NT2/D1 (cell line): Measurements from ENCODE around the gene BAZ2B.
"Not testable (repeated sequence)": the region's sequence is repeated elsewhere in the genome, so short reads cannot be mapped to it uniquely, and the experiment has no call there.

Experiments used
- YY1 ChIP-seq: IDR thresholded peaks from 2 replicates; pipeline ENCODE4 v1.6.1; 2011; ENCODE audit not compliant: insufficient read length, insufficient read depth
- ZNF274 ChIP-seq: IDR thresholded peaks from 2 replicates; pipeline ENCODE4 v1.6.1; 2011; ENCODE audit warnings: mild to moderate bottlenecking, low read depth, low read length

- not testable (repeated sequence) for TF ChIP-seq YY1, ZNF274
These were observed 9.3 kb upstream of the BAZ2B start for GRCh38 chr2:159625628-159626027.
